Activated CD4-positive, alpha-beta memory T cell treated with anti-CD3 and anti-CD28 coated beads for 36 hours (primary cell): ENCODE data around the gene UBTF. TPM values are rescaled to one million over a fixed set of nuclear protein-coding genes. Genes with fewer than 3 reads are reported as not detected.
"Not testable (repeated sequence)": the region's sequence is repeated elsewhere in the genome, so short reads cannot be mapped to it uniquely, and the experiment has no call there.

Source experiments
- CTCF ChIA-PET: fragments of 350-600 bp; sonication (Branson Sonifier 250); formaldehyde crosslinking; loops from one replicate; lab custom pipeline; 2021; ENCODE audit warnings: antibody characterized with exemption, inconsistent platforms; lab: Charles Lee
- POLR2A ChIA-PET: fragments of 350-600 bp; sonication (Branson Sonifier 250); formaldehyde crosslinking; loops from one replicate; lab custom pipeline; 2021; ENCODE audit warnings: antibody characterized with exemption; lab: Charles Lee
- DNase-seq: peaks from one replicate; pipeline ENCODE4 v3.0.0-alpha.2; 2020
- H3K27ac Mint-ChIP-seq: one replicate; pipeline ENCODE4 v1.8.0; 2021; ENCODE audit warnings: mixed read lengths
- H3K27me3 Mint-ChIP-seq: one replicate; pipeline ENCODE4 v1.8.0; 2021; ENCODE audit warnings: mixed read lengths
- H3K36me3 Mint-ChIP-seq: one replicate; pipeline ENCODE4 v1.8.0; 2021; ENCODE audit warnings: mixed read lengths
- H3K4me1 Mint-ChIP-seq: one replicate; pipeline ENCODE4 v1.8.0; 2021; ENCODE audit warnings: low read depth, mixed read lengths
- H3K4me3 Mint-ChIP-seq: one replicate; pipeline ENCODE4 v1.8.0; 2021; ENCODE audit warnings: mild to moderate bottlenecking, mixed read lengths
- H3K9me3 Mint-ChIP-seq: one replicate; pipeline ENCODE4 v1.8.0; 2021; ENCODE audit warnings: mixed read lengths
- intact Hi-C: fragments of 100-400 bp; cut with micrococcal nuclease; formaldehyde crosslinking; loops from one replicate; pipeline ENCODE4 v1.15.1; 2023
- total RNA-seq, 2 experiments: library from RNA; stranded (reverse); gene quantifications; one replicate each; pipeline ENCODE4 v1.2.3, GENCODE V29; 2021

The UBTF gene
- total RNA-seq, 2 experiments from 2014 or later = 112 to 118 TPM

GRCh38 chr17:44256671-44257070 is 37.2 kb upstream of the UBTF start:
- Mint-ChIP-seq H3K27ac (no peak overlapping the region), H3K36me3 (no peaks in the 10 kb centered on the region), H3K4me1 (no peaks in the 10 kb centered on the region), H3K4me3 (no peak overlapping the region), H3K27me3 (peaks cover 2% of the 10 kb centered on the region), H3K9me3 (no peaks in the 10 kb centered on the region)
- intact Hi-C loops = no loop called here
- CTCF ChIA-PET = interaction anchor here (0.6 kb wide), 1 partner anchor 581 kb away, joined by 3 read pairs; no protein-coding TSS in a partner anchor
- no peak for DNase-seq
- POLR2A ChIA-PET = no interaction called here

GRCh38 chr17:44255915-44256314 is 36.4 kb upstream of the UBTF start:
- Mint-ChIP-seq H3K4me3 (no peak overlapping the region), H3K27me3 (peaks cover 2% of the 10 kb centered on the region), H3K9me3 (no peaks in the 10 kb centered on the region), H3K27ac (no peak overlapping the region), H3K4me1 (no peaks in the 10 kb centered on the region), H3K36me3 (no peaks in the 10 kb centered on the region)
- intact Hi-C loops = no loop called here
- POLR2A ChIA-PET = no interaction called here
- CTCF ChIA-PET = no interaction called here
- no peak for DNase-seq

GRCh38 chr17:44254361-44255095 is 35.1 kb upstream of the UBTF start:
- ChIA-PET POLR2A (no interaction called here), CTCF (interaction anchor here (0.8 kb wide), 1 partner anchor 91 kb away, joined by 4 read pairs; the partner anchor contains the start of gene GRN)
- Mint-ChIP-seq H3K9me3 (no peaks in the 10 kb centered on the region), H3K4me3 (no peak overlapping the region), H3K27ac (no peak overlapping the region), H3K27me3 (peaks cover 2% of the 10 kb centered on the region), H3K36me3 (no peaks in the 10 kb centered on the region), H3K4me1 (no peaks in the 10 kb centered on the region)
- intact Hi-C loops = no loop called here
- DNase-seq = no peak

GRCh38 chr17:44253006-44253405 is 33.5 kb upstream of the UBTF start:
- Mint-ChIP-seq H3K4me1 (peaks cover 4% of the 10 kb centered on the region), H3K36me3 (no peaks in the 10 kb centered on the region), H3K27ac (no peak overlapping the region), H3K4me3 (no peak overlapping the region), H3K9me3 (no peaks in the 10 kb centered on the region), H3K27me3 (peaks cover 2% of the 10 kb centered on the region)
- intact Hi-C loops = no loop called here
- POLR2A ChIA-PET = no interaction called here
- DNase-seq = no peak
- CTCF ChIA-PET = no interaction called here

GRCh38 chr17:44251062-44251461 is 31.6 kb upstream of the UBTF start:
- ChIA-PET CTCF (no interaction called here), POLR2A (no interaction called here)
- Mint-ChIP-seq H3K4me3 (no peak overlapping the region), H3K36me3 (no peaks in the 10 kb centered on the region), H3K27ac (no peak overlapping the region), H3K9me3 (no peaks in the 10 kb centered on the region), H3K27me3 (peaks cover 2% of the 10 kb centered on the region), H3K4me1 (peaks cover 23% of the 10 kb centered on the region)
- intact Hi-C loops = no loop called here
- DNase-seq = no peak

GRCh38 chr17:44249501-44250246 is 30.2 kb upstream of the UBTF start:
- intact Hi-C loops = no loop called here
- Mint-ChIP-seq H3K9me3 (no peaks in the 10 kb centered on the region), H3K4me1 (peaks cover 31% of the 10 kb centered on the region), H3K27ac (no peak overlapping the region), H3K36me3 (no peaks in the 10 kb centered on the region), H3K27me3 (no peaks in the 10 kb centered on the region), H3K4me3 (no peak overlapping the region)
- ChIA-PET CTCF (interaction anchor here (0.8 kb wide), 1 partner anchor 102 kb away, joined by 3 read pairs; no protein-coding TSS in a partner anchor), POLR2A (interaction anchor here (0.6 kb wide), 1 partner anchor 370 kb away, joined by 4 read pairs; no protein-coding TSS in a partner anchor)
- DNase-seq = no peak

- no peak for DNase-seq
- Mint-ChIP-seq H3K9me3 (no peaks in the 10 kb centered on the region), H3K4me3 (no peak overlapping the region), H3K4me1 (peaks cover 31% of the 10 kb centered on the region), H3K27ac (no peak overlapping the region), H3K36me3 (no peaks in the 10 kb centered on the region), H3K27me3 (no peaks in the 10 kb centered on the region)
- ChIA-PET CTCF (interaction anchor here (2.4 kb wide), 1 partner anchor 26 kb away, joined by 6 read pairs; no protein-coding TSS in a partner anchor), POLR2A (interaction anchor here (0.8 kb wide), 1 partner anchor 27 kb away, joined by 3 read pairs; no protein-coding TSS in a partner anchor)
- intact Hi-C loops = no loop called here
Observed at GRCh38 chr17:44247876-44248736, 28.6 kb upstream of the UBTF start.

GRCh38 chr17:44247440-44247841 is 28.0 kb upstream of the UBTF start:
- H3K27ac Mint-ChIP-seq = no peak overlapping the region
- peaks cover 31% of the 10 kb centered on the region for H3K4me1 Mint-ChIP-seq
- CTCF ChIA-PET = interaction anchor here (2.4 kb wide), 1 partner anchor 26 kb away, joined by 6 read pairs; no protein-coding TSS in a partner anchor

GRCh38 chr17:44241106-44241624 is 21.7 kb upstream of the UBTF start:
- no peaks in the 10 kb centered on the region for H3K36me3 Mint-ChIP-seq
- intact Hi-C loops = no loop called here
- CTCF ChIA-PET = no interaction called here
- peaks cover 9% of the 10 kb centered on the region for H3K4me1 Mint-ChIP-seq
- H3K27ac Mint-ChIP-seq = no peak overlapping the region
- H3K27me3 Mint-ChIP-seq = no peaks in the 10 kb centered on the region
- no peak overlapping the region for H3K4me3 Mint-ChIP-seq
- H3K9me3 Mint-ChIP-seq = no peaks in the 10 kb centered on the region
- DNase-seq = no peak
- POLR2A ChIA-PET = no interaction called here

More at GRCh38 chr17:44247440-44247841, 28.0 kb upstream of the UBTF start:
- Mint-ChIP-seq H3K4me3 (no peak overlapping the region), H3K9me3 (no peaks in the 10 kb centered on the region), H3K36me3 (no peaks in the 10 kb centered on the region), H3K27me3 (no peaks in the 10 kb centered on the region)
- POLR2A ChIA-PET = interaction anchor here (0.8 kb wide), 1 partner anchor 26 kb away, joined by 3 read pairs; no protein-coding TSS in a partner anchor
- DNase-seq = no peak
- intact Hi-C loops = no loop called here

GRCh38 chr17:44237886-44238285 is 18.4 kb upstream of the UBTF start:
- H3K4me3 Mint-ChIP-seq, intact Hi-C loops, H3K9me3 Mint-ChIP-seq, DNase-seq, H3K4me1 Mint-ChIP-seq, CTCF ChIA-PET, H3K27ac Mint-ChIP-seq, H3K36me3 Mint-ChIP-seq, POLR2A ChIA-PET, H3K27me3 Mint-ChIP-seq: not testable (repeated sequence)

GRCh38 chr17:44236444-44236991 is 17.0 kb upstream of the UBTF start:
- H3K4me1 Mint-ChIP-seq = peaks cover 6% of the 10 kb centered on the region
- intact Hi-C loops = no loop called here
- CTCF ChIA-PET = no interaction called here

More at GRCh38 chr17:44236444-44236991, 17.0 kb upstream of the UBTF start:
- Mint-ChIP-seq H3K36me3 (no peaks in the 10 kb centered on the region), H3K4me3 (no peak overlapping the region), H3K27me3 (peaks cover 1% of the 10 kb centered on the region), H3K27ac (no peak overlapping the region), H3K9me3 (no peaks in the 10 kb centered on the region)
- POLR2A ChIA-PET = no interaction called here
- no peak for DNase-seq
